CD14-positive monocyte (primary cell): Measurements from ENCODE around the gene PLXNA4. TPM values are rescaled to one million over a fixed set of nuclear protein-coding genes. Genes with fewer than 3 reads are reported as not detected.

ENCODE experiments used
- DNase-seq, 3 donors: peaks; one replicate each; pipeline ENCODE4 v3.0.0-alpha.2; 2011 to 2022
- H2AFZ ChIP-seq: 2 replicates; pipeline ENCODE4 v1.6.0; 2012; ENCODE audit warnings: mild to moderate bottlenecking, low read depth, low read length, inconsistent platforms; ENCODE audit not compliant: insufficient read depth, poor library complexity, severe bottlenecking
- H3K27ac ChIP-seq, 2 donors: 1 replicate in 1 of 2; 2 replicates in 1 of 2; pipeline ENCODE4 v1.5.1; 2012 to 2013; ENCODE audit warnings: low read length in 2 of 2, control low read depth in 1 of 2, inconsistent platforms in 1 of 2, low read depth in 1 of 2, mild to moderate bottlenecking in 1 of 2
- H3K27me3 ChIP-seq, 2 donors: one replicate each; pipeline versions ENCODE4 v1.6.0 to v1.6.1; 2011 to 2013; ENCODE audit warnings: low read length in 2 of 2; ENCODE audit not compliant: control insufficient read depth in 2 of 2, insufficient read depth in 2 of 2
- H3K36me3 ChIP-seq, 2 donors: replicated peaks in 1 of 2; 1 replicate in 1 of 2; 2 replicates in 1 of 2; pipeline versions ENCODE4 v1.5.1 to v1.6.1; 2012 to 2013; ENCODE audit warnings: low read length in 2 of 2, control low read depth in 1 of 2, inconsistent platforms in 1 of 2, mild to moderate bottlenecking in 1 of 2; ENCODE audit not compliant: insufficient read depth in 2 of 2, control insufficient read depth in 1 of 2
- H3K4me1 ChIP-seq, 2 donors: 1 replicate in 1 of 2; 2 replicates in 1 of 2; pipeline versions ENCODE4 v1.5.1 to v1.6.1; 2012 to 2013; ENCODE audit warnings: low read length in 2 of 2, control low read depth in 1 of 2, inconsistent platforms in 1 of 2, mild to moderate bottlenecking in 1 of 2, moderate library complexity in 1 of 2; ENCODE audit not compliant: insufficient read depth in 2 of 2, control insufficient read depth in 1 of 2
- H3K4me2 ChIP-seq: replicated peaks from 2 replicates; pipeline ENCODE3; 2012; ENCODE audit warnings: low read length, moderate library complexity, mild to moderate bottlenecking; ENCODE audit not compliant: poor library complexity, severe bottlenecking; ENCODE audit errors: extremely low read depth
- H3K4me3 ChIP-seq, 3 experiments: fragments of 200-600 bp in 1 of 3; sonication (generic) in 1 of 3; replicated peaks in 1 of 3; 1 replicate in 2 of 3; 2 replicates in 1 of 3; pipeline ENCODE4 v1.5.1; 2011 to 2013; ENCODE audit warnings: low read length in 3 of 3, mild to moderate bottlenecking in 3 of 3, control low read depth in 2 of 3, low read depth in 2 of 3, inconsistent platforms in 1 of 3, moderate library complexity in 1 of 3
- H3K79me2 ChIP-seq: 2 replicates; pipeline ENCODE4 v1.6.0; 2012; ENCODE audit warnings: mild to moderate bottlenecking, control low read depth, inconsistent platforms, low read length, moderate library complexity; ENCODE audit not compliant: insufficient read depth
- H3K9ac ChIP-seq: 2 replicates; pipeline ENCODE4 v1.6.0; 2017; ENCODE audit warnings: low read length, mild to moderate bottlenecking; ENCODE audit not compliant: insufficient read depth, poor library complexity, severe bottlenecking
- H3K9me3 ChIP-seq, 2 donors: replicated peaks in 1 of 2; 1 replicate in 1 of 2; 2 replicates in 1 of 2; pipeline versions ENCODE4 v1.5.1 to v1.6.1; 2012 to 2013; ENCODE audit warnings: low read length in 2 of 2, control low read depth in 1 of 2; ENCODE audit not compliant: control insufficient read depth in 1 of 2, insufficient read depth in 1 of 2
- H4K20me1 ChIP-seq: 2 replicates; pipeline ENCODE4 v1.6.0; 2012; ENCODE audit warnings: mild to moderate bottlenecking, low read length, control low read depth, moderate library complexity; ENCODE audit not compliant: insufficient read depth
- H3K27ac Mint-ChIP-seq, 7 donors: one replicate each; pipeline ENCODE4 v1.8.0; 2020; ENCODE audit warnings: mild to moderate bottlenecking in 7 of 7, mixed read lengths in 7 of 7, moderate library complexity in 6 of 7, inconsistent platforms in 2 of 7
- H3K27me3 Mint-ChIP-seq, 3 donors: one replicate each; pipeline ENCODE4 v1.8.0; 2021 to 2022; ENCODE audit warnings: low read depth in 3 of 3, mild to moderate bottlenecking in 3 of 3, mixed read lengths in 3 of 3, moderate library complexity in 3 of 3, inconsistent platforms in 1 of 3
- H3K36me3 Mint-ChIP-seq, 2 donors: one replicate each; pipeline ENCODE4 v1.8.0; 2020; ENCODE audit warnings: mixed read lengths in 2 of 2, inconsistent platforms in 1 of 2, mild to moderate bottlenecking in 1 of 2
- H3K4me1 Mint-ChIP-seq: one replicate; pipeline ENCODE4 v1.8.0; 2020; ENCODE audit warnings: mild to moderate bottlenecking, mixed read lengths
- H3K4me3 Mint-ChIP-seq, 2 donors: one replicate each; pipeline ENCODE4 v1.8.0; 2020; ENCODE audit warnings: mild to moderate bottlenecking in 2 of 2, mixed read lengths in 2 of 2, moderate library complexity in 1 of 2
- H3K9me3 Mint-ChIP-seq, 7 donors: one replicate each; pipeline ENCODE4 v1.8.0; 2020 to 2022; ENCODE audit warnings: mixed read lengths in 7 of 7, mild to moderate bottlenecking in 6 of 7, moderate library complexity in 6 of 7, inconsistent platforms in 2 of 7
- CTCF ChIP-seq: fragments of 200-600 bp; IDR thresholded peaks from one replicate; pipeline ENCODE4 v1.8.0; 2022; ENCODE audit warnings: antibody characterized with exemption, mild to moderate bottlenecking
- WGBS: methylation state at CpG from one replicate; pipeline ENCODE4 v1.1.5; 2013; ENCODE audit warnings: missing lambda C conversion rate; ENCODE audit not compliant: insufficient coverage; 5-methylcytosine and 5-hydroxymethylcytosine counted together
- intact Hi-C, 2 donors: fragments of 100-400 bp; cut with micrococcal nuclease; formaldehyde crosslinking; loops; one replicate each; pipeline versions ENCODE4 v1.15.0 to v1.15.1; 2023
- polyA plus RNA-seq, 3 donors: library from polyadenylated mRNA; depleted of rRNA in 1 of 3; unstranded in 2 of 3; stranded (reverse) in 1 of 3; fragments of 300-500 nt in 2 of 3; fragments of >200 nt in 1 of 3; fragmentation: Illumina TruSeq in 2 of 3; gene quantifications; 1 replicate in 2 of 3; 2 replicates in 1 of 3; pipeline ENCODE4 v1.2.3, GENCODE V29; 2012 to 2021

PLXNA4 gene
- polyA plus RNA-seq, 3 donors = not detected

- peaks cover 0 to 5% (median 1%) of the 10 kb centered on the region in 3 donors for H3K27me3 Mint-ChIP-seq
- DNase-seq = no peak
- no peak overlapping the region for H2AFZ ChIP-seq
- H3K9me3 ChIP-seq = no peaks in the 10 kb centered on the region
- H3K4me1 ChIP-seq = peaks cover 46 to 50% of the 10 kb centered on the region in 2 donors
- no peak overlapping the region for H3K9ac ChIP-seq
- no peak for TF ChIP-seq CTCF
- peaks cover 0 to 2% of the 10 kb centered on the region in 2 donors for H3K36me3 Mint-ChIP-seq
- H3K4me3 ChIP-seq = peak overlapping the region in 1 of 3 experiments; percentile 10
- H3K27ac ChIP-seq = peak overlapping the region; percentile 49 to 84
- H3K4me2 ChIP-seq = peak overlapping the region; percentile 37
- intact Hi-C loops = no loop called here
- H3K36me3 ChIP-seq = no peaks in the 10 kb centered on the region
- WGBS = 84% methylated on average over 4 of the region's 8 CpGs
- no peaks in the 10 kb centered on the region for H4K20me1 ChIP-seq
- H3K4me1 Mint-ChIP-seq = peaks cover 55% of the 10 kb centered on the region
- peak overlapping the region; percentile 64 to 92 (median 89) for H3K27ac Mint-ChIP-seq
- peak overlapping the region in 1 of 2 donors; percentile 62 for H3K4me3 Mint-ChIP-seq
- H3K27me3 ChIP-seq = no peaks in the 10 kb centered on the region
- H3K79me2 ChIP-seq = no peaks in the 10 kb centered on the region
- peaks cover 0 to 6% (median 0%) of the 10 kb centered on the region in 7 donors for H3K9me3 Mint-ChIP-seq
Measured at GRCh38 chr7:132446666-132447278, 129.5 kb downstream of the PLXNA4 start.

GRCh38 chr7:132446260-132446659 lies 130.0 kb downstream of the PLXNA4 start:
- intact Hi-C loops = no loop called here
- 0% methylated on average over 1 of the region's 3 CpGs for WGBS
- Histone ChIP-seq H3K36me3 (no peaks in the 10 kb centered on the region), H3K27me3 (no peaks in the 10 kb centered on the region), H3K27ac (peak overlapping the region; percentile 71 to 84), H3K9me3 (no peaks in the 10 kb centered on the region), H4K20me1 (no peaks in the 10 kb centered on the region), H3K9ac (no peak overlapping the region), H2AFZ (no peak overlapping the region), H3K4me3 (peak overlapping the region in 1 of 3 experiments; percentile 10), H3K4me2 (peak overlapping the region; percentile 37), H3K4me1 (peaks cover 42 to 45% of the 10 kb centered on the region in 2 donors), H3K79me2 (no peaks in the 10 kb centered on the region)
- peak; percentile 70 to 84 (median 75) for DNase-seq
- H3K27me3 Mint-ChIP-seq = peaks cover 0 to 5% (median 1%) of the 10 kb centered on the region in 3 donors
- peak overlapping the region; percentile 64 to 92 (median 89) for H3K27ac Mint-ChIP-seq
- peaks cover 0 to 2% of the 10 kb centered on the region in 2 donors for H3K36me3 Mint-ChIP-seq
- TF ChIP-seq CTCF = no peak
- peak overlapping the region in 1 of 2 donors; percentile 62 for H3K4me3 Mint-ChIP-seq
- peaks cover 0 to 6% (median 0%) of the 10 kb centered on the region in 7 donors for H3K9me3 Mint-ChIP-seq
- H3K4me1 Mint-ChIP-seq = peaks cover 51% of the 10 kb centered on the region
